Activated CD8-positive, alpha-beta memory T cell treated with anti-CD3 and anti-CD28 coated beads for 36 hours (primary cell): ENCODE measurements around the gene BMPR1B. TPM values are rescaled to one million over a fixed set of nuclear protein-coding genes. Genes with fewer than 3 reads are reported as not detected.
"Not testable (repeated sequence)": the region's sequence is repeated elsewhere in the genome, so short reads cannot be mapped to it uniquely, and the experiment has no call there.

Experiments
- CTCF ChIA-PET: fragments of 350-600 bp; sonication (Branson Sonifier 250); formaldehyde crosslinking; loops from one replicate; lab custom pipeline; 2021; ENCODE audit warnings: antibody characterized with exemption; lab: Charles Lee
- POLR2A ChIA-PET: fragments of 350-600 bp; sonication (Branson Sonifier 250); formaldehyde crosslinking; loops from one replicate; lab custom pipeline; 2021; ENCODE audit warnings: antibody characterized with exemption; lab: Charles Lee
- total RNA-seq, 2 experiments: library from RNA; stranded (reverse); gene quantifications; one replicate each; pipeline ENCODE4 v1.2.3, GENCODE V29; 2021

BMPR1B gene
- total RNA-seq, 2 experiments from 2014 or later: not detected

DNA sequence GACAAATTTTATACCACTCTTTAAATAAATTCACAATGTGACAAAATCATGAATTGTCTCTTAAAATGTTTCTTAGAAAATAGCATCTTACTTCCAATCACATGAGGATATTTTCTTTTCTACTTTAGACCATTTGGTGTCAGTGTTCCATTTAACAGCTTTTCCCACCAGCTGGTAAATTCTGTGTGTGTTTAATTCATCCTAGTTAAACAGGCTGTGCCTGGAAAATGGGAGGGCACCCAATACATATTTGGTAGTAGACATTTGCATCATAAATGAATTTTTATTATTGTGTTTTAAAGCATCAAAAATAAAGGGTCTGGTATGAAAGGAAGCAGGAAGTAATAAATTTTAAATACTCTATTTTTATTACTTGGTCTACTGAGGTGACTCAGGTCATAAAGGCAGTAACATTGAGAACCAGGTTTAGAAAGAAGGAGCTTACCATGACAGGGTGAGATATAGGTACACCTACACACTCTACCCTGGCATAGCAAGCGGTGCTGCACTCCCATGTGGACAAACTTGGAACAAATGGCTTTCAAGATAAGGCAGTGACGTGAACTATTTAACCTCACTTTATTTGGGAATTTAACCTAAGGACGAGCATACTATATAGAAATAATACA lies 344.5 kb downstream of the BMPR1B start:
- ChIA-PET CTCF (no interaction called here), POLR2A (no interaction called here)

GRCh38 chr4:95105112-95105511 lies 347.4 kb downstream of the BMPR1B start:
- POLR2A ChIA-PET: no interaction called here
- CTCF ChIA-PET: no interaction called here

DNA sequence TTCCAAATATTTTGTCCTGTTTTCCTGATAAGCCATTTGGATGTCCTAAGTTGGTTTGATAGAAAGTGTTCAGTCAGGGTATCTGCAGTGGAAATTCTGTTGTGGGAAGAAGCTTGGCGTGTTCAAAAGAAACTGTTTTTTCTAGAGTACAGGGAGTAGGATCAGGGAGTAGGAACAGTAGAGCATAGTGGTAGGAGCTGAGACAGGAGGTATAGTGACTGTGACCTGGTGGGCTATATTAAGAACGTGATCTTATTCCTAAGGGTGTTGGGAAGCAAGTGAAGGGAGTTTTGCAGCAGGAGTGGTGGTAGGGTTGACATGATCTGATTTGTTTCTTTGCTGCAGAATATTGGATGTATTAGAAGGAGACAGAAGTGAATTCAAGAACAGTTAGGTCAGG lies 348.2 kb downstream of the BMPR1B start:
- CTCF ChIA-PET: no interaction called here

GRCh38 chr4:95106408-95106928 lies 348.7 kb downstream of the BMPR1B start:
- CTCF ChIA-PET: no interaction called here
- POLR2A ChIA-PET: no interaction called here

More for the DNA sequence above, 348.2 kb downstream of the BMPR1B start:
- POLR2A ChIA-PET: no interaction called here

- CTCF ChIA-PET: no interaction called here
- POLR2A ChIA-PET: no interaction called here
Measured at GRCh38 chr4:95107004-95107403, 349.2 kb downstream of the BMPR1B start.

DNA sequence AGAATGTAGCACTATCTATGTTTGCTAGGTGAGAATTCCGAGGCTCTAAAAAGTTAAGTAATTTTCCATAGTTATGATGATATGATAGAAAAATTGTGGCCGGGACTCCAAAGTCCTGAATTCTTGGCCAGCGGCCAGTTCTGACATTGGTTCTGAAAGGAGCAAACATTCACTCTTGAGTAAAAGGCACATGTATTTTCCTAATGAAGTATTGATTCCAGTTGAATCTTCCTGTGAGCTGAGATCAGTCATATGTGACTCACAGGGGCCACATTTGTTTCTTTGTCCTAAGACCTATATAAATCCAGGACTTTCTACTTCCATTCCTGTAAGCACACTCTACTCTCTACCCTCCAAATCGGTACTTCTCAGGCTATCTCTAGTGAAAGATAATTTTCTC lies 349.9 kb downstream of the BMPR1B start:
- POLR2A ChIA-PET: no interaction called here
- CTCF ChIA-PET: no interaction called here

DNA sequence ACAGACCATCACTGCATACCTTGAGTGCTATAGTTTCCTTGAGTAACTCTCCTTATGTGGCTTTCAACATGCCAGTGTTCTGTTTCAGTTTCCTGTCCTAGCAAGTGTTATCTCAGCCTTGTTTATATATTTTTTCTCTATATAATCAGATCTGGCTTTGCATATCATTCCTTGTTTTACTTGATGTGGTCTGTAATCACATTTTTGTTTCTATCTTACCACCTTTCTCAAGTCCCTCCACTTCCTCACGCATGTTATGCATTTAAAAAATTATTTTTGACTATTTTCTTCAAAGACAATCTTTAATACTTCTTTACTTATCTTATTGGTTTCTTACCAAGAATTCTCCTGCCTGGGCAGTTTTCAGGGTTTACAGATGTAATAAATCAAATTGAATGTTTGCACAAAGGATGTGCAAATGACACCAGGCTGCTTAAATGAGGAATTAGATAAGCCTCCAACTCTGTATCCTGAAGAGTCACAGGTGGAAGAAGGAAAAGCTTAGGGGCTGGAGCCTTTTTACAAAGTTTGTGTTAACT lies 351.2 kb downstream of the BMPR1B start:
- POLR2A ChIA-PET: no interaction called here
- CTCF ChIA-PET: no interaction called here

- ChIA-PET POLR2A (no interaction called here), CTCF (no interaction called here)
Measured at GRCh38 chr4:95114521-95114920, 356.8 kb downstream of the BMPR1B start.

GRCh38 chr4:95118497-95118896 lies 360.7 kb downstream of the BMPR1B start:
- ChIA-PET CTCF (no interaction called here), POLR2A (no interaction called here)

DNA sequence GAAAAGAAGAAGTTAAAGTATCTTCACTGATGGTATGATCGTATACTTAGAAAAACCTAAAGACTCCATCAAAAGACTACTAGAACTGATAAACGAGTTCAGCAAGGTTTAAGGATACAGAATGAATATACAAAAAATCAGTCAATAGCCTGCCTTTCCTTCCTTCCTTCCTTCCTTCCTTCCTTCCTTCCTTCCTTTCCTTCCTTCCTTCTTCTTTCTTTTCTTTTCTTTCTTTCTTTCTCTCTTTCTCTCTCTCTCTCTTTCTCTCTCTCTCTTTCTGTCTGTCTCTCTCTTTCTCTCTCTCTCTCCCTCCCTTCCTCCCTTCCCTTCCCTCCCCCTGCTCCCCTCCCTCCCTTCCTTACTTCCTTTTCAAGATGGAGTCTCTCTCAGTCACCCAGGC lies 362.7 kb downstream of the BMPR1B start:
- CTCF ChIA-PET: interaction anchor here (0.6 kb wide), 1 partner anchor 186 kb away, joined by 3 read pairs; no protein-coding TSS in a partner anchor
- POLR2A ChIA-PET: no interaction called here

DNA sequence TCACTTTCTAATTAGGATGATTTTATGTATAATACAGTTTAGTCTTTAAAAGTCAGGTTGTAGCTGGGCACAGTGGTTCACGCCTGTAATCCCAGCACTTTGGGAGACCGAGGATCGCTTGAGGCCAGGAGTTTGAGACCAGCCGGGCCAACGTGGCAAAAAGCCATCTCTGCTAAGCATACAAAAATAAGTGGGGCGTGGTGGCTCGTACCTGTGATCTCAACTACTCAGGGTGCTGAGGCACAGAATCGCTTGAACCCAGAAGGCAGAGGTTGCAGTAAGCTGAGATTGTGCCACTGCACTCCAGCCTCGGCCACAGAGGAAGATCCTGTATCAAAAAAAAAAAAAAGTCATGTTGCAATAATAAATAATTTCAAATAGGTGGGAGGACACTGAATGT lies 364.2 kb downstream of the BMPR1B start:
- ChIA-PET POLR2A (no interaction called here), CTCF (no interaction called here)

DNA sequence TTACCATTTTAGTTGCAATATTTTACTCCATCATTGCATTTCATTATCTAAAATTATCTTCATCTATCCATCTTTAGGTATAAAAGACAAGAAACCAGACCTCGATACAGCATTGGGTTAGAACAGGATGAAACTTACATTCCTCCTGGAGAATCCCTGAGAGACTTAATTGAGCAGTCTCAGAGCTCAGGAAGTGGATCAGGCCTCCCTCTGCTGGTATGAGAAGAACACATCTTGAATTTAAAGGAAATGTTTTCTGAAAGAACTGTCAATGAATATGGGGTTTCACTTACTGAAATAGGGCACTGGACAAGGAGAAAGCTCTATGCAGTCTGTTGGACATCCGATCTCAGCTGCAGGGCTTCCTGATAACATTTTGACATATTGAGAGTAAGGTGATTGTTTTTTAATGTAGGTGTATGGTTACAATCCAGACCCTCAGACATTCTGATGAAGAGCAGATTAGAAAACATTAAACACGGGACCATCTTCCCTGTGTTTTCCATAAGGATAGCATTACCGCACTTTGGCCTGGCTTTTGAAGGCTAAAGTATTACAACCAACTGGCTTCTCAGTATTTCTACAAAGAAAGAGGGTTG lies 367.2 kb downstream of the BMPR1B start:
- CTCF ChIA-PET: interaction anchor here (0.7 kb wide), 1 partner anchor 339 kb away, joined by 3 read pairs; no protein-coding TSS in a partner anchor
- POLR2A ChIA-PET: no interaction called here

- ChIA-PET CTCF (no interaction called here), POLR2A (no interaction called here)
Measured at GRCh38 chr4:95129031-95129430, 371.3 kb downstream of the BMPR1B start.

DNA sequence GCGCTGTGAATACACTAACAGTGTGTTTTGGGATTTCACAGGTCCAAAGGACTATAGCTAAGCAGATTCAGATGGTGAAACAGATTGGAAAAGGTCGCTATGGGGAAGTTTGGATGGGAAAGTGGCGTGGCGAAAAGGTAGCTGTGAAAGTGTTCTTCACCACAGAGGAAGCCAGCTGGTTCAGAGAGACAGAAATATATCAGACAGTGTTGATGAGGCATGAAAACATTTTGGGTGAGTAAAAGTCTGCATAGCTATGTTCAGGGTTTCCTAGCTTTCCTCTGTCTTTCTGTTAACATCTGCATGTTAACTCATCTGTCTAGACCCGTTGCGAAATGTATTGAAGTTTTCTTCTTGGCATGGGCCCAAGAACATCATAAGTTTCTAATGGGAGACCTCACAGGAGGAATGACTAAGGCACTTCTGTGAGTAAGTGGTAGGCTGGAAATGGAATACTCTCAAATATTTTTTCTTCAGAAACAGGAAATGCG lies 372.1 kb downstream of the BMPR1B start:
- ChIA-PET CTCF (no interaction called here), POLR2A (no interaction called here)

GRCh38 chr4:95134016-95134415 lies 376.3 kb downstream of the BMPR1B start:
- CTCF ChIA-PET, POLR2A ChIA-PET: not testable (repeated sequence)

DNA sequence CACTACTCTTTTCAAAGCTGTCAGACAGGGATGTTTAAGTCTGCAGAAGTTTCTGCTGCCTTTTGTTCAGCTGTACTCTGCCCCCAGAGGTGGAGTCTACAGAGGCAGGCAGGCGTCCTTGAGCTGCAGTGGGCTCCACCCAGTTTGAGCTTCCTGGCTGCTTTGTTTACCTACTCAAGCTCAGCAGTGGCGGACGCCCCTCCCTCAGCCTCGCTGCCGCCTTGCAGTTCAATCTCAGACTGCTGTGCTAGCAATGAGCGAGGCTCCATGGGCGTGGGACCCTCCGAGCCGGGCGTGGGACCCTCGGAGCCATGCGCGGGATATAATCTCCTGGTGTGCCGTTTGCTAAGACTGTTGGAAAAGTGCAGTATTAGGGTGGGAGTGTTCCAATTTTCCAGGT lies 381.7 kb downstream of the BMPR1B start:
- CTCF ChIA-PET, POLR2A ChIA-PET: not testable (repeated sequence)

GRCh38 chr4:95141361-95141760 lies 383.6 kb downstream of the BMPR1B start:
- ChIA-PET POLR2A (no interaction called here), CTCF (no interaction called here)

- POLR2A ChIA-PET: no interaction called here
- CTCF ChIA-PET: no interaction called here
Measured at GRCh38 chr4:95142932-95143331, 385.2 kb downstream of the BMPR1B start.

GRCh38 chr4:95151255-95151654 lies 393.5 kb downstream of the BMPR1B start:
- POLR2A ChIA-PET: no interaction called here
- CTCF ChIA-PET: no interaction called here

DNA sequence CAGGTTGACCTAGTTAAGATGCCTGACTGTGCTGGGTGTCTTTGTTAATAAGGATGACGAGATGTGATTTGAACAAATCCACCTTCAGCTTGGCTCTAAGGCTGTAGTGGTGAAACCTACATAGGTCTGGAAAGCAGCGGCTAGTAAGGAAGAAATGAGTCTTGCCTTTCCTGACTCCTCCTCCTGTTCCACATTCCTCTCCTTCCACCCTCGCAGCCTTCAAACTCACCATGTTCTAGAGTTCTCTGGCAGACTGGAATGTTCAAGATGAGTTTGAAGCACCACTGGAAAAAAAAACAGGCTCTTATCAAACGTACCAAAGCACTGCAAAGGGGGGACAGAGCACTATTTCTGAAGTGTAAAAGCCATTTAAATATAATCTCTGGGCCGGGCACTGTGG lies 395.4 kb downstream of the BMPR1B start:
- CTCF ChIA-PET: no interaction called here
- POLR2A ChIA-PET: no interaction called here
